ENCODE measurements around the gene CRMP1. TPM values are rescaled to one million over a fixed set of nuclear protein-coding genes. Genes with fewer than 3 reads are reported as not detected.

The CRMP1 gene
- total RNA-seq, 3 donors from 2014 or later (not counting 1 experiment from before 2014, with no cell fraction given), result not detected

DNA sequence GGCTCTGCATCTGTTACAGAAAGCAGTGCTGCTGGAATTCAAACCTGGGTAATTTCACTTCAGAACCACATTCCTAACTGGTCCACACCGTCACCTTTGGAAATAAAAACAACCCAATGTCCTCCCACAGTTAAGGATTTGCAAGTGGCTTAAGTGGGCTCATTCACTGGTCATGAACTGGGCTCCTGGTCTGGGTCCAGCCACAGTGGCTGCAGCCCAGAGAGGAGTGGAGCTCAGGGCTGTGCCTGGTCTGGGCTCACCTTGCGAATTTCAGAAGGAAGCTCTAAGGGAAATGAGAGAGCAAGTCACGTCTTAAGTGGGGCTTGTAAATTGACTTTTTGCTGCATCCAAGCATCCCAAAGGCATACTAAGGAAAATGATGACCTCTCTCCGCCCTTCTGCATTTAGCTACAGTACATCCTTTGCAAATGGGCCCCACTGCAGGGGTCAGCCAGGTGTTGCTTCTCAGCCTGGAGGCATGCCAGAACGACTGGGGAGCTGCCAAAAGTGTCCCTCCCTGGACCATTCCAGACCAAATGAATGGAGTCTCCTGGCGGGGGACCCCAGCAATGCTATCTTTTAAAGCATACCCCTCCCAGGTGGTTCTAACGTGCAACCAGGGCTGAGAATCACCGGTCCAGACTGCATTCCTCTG is 25.6 kb upstream of the CRMP1 start:
- H3K4me1 Mint-ChIP-seq, result no peaks in the 10 kb centered on the region
- no peak overlapping the region for H3K27ac Mint-ChIP-seq
- no peaks in the 10 kb centered on the region for H3K9me3 Mint-ChIP-seq
- H3K27me3 Mint-ChIP-seq (ENCODE audit: low read depth in 2 of 2), result peaks cover 14 to 26% of the 10 kb centered on the region in 2 donors
- no peaks in the 10 kb centered on the region for H3K4me1 ChIP-seq (ENCODE audit: control insufficient read depth, insufficient read depth, low read length)
- DNase-seq, result no peak
- WGBS (ENCODE audit: insufficient coverage), result 59% methylated on average over 8 of the region's 8 CpGs
- no peaks in the 10 kb centered on the region for H3K9me3 ChIP-seq (ENCODE audit: control insufficient read depth, insufficient read depth, low read length)
- no peak overlapping the region for H3K27ac ChIP-seq (ENCODE audit: low read length)
- no peaks in the 10 kb centered on the region for H3K36me3 ChIP-seq (ENCODE audit: control insufficient read depth, insufficient read depth, low read length)
- no peaks in the 10 kb centered on the region for H3K27me3 ChIP-seq (ENCODE audit: control insufficient read depth, insufficient read depth, low read length)
- intact Hi-C loops (cut with micrococcal nuclease), result no loop called here
- no peak overlapping the region for H3K4me3 Mint-ChIP-seq
- no peak overlapping the region for H3K4me3 ChIP-seq (ENCODE audit: low read length)
- TF ChIP-seq, protein P1, sequence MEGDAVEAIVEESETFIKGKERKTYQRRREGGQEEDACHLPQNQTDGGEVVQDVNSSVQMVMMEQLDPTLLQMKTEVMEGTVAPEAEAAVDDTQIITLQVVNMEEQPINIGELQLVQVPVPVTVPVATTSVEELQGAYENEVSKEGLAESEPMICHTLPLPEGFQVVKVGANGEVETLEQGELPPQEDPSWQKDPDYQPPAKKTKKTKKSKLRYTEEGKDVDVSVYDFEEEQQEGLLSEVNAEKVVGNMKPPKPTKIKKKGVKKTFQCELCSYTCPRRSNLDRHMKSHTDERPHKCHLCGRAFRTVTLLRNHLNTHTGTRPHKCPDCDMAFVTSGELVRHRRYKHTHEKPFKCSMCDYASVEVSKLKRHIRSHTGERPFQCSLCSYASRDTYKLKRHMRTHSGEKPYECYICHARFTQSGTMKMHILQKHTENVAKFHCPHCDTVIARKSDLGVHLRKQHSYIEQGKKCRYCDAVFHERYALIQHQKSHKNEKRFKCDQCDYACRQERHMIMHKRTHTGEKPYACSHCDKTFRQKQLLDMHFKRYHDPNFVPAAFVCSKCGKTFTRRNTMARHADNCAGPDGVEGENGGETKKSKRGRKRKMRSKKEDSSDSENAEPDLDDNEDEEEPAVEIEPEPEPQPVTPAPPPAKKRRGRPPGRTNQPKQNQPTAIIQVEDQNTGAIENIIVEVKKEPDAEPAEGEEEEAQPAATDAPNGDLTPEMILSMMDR (IDR thresholded peaks at IDR 0.05), result no peak
- ATAC-seq, result no peak
- no peaks in the 10 kb centered on the region for H3K36me3 Mint-ChIP-seq

DNA sequence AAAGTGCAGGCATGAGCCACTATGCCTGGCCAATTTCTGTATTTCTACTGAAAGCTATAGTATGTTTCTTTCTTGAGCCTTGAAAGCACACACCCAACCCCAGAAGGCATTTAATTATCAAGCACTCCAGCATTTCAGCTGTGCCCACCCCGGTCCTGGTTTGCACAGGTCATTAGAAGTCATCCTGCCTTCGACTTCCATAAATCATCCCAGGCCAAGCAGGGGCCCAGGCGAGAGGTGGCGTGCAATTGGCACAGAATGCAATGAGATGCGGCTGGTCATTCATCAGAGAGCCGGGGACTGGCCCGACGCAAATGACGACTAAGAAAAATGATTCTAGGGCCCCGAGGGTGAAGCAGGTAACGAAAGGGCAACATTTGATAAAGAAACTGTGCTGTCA is 24.8 kb upstream of the CRMP1 start:
- H3K4me1 ChIP-seq (ENCODE audit: control insufficient read depth, insufficient read depth, low read length), result no peaks in the 10 kb centered on the region
- no peaks in the 10 kb centered on the region for H3K36me3 Mint-ChIP-seq
- 72% methylated on average over 11 of the region's 11 CpGs for WGBS (ENCODE audit: insufficient coverage)
- H3K36me3 ChIP-seq (ENCODE audit: control insufficient read depth, insufficient read depth, low read length), result no peaks in the 10 kb centered on the region
- peaks cover 7 to 19% of the 10 kb centered on the region in 2 donors for H3K27me3 Mint-ChIP-seq (ENCODE audit: low read depth in 2 of 2)
- H3K9me3 ChIP-seq (ENCODE audit: control insufficient read depth, insufficient read depth, low read length), result no peaks in the 10 kb centered on the region
- ATAC-seq (no peak), DNase-seq (no peak)
- H3K4me3 ChIP-seq (ENCODE audit: low read length), result no peak overlapping the region
- H3K27ac Mint-ChIP-seq, result no peak overlapping the region
- H3K27ac ChIP-seq (ENCODE audit: low read length), result no peak overlapping the region
- TF ChIP-seq, protein P1 (IDR thresholded peaks at IDR 0.05), result no peak
- no peaks in the 10 kb centered on the region for H3K4me1 Mint-ChIP-seq
- no peaks in the 10 kb centered on the region for H3K9me3 Mint-ChIP-seq
- no peak overlapping the region for H3K4me3 Mint-ChIP-seq
- intact Hi-C loops (cut with micrococcal nuclease), result no loop called here
- no peaks in the 10 kb centered on the region for H3K27me3 ChIP-seq (ENCODE audit: control insufficient read depth, insufficient read depth, low read length)

DNA sequence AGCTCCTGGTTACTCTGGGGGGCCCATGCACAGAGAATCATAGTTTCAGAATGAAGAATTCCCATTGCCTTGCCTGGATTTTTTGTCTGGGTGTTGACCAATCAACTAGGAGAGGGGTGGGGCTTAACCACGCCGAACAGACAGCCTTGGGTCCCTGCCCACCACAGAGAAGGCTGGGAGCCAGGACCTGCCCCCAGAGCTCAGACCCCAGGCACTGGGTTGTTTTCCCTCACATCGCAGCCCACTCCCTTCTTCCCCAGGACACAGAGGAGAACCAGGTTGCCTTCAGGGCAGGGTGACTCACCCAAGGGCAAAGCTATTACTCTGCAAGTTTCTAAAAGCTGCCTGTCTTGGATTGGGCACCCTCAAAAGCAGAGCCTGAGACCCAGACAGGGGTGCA is 23.3 kb upstream of the CRMP1 start:
- Histone ChIP-seq H3K9me3 (ENCODE audit: control insufficient read depth, insufficient read depth, low read length) (no peaks in the 10 kb centered on the region), H3K4me3 (ENCODE audit: low read length) (no peak overlapping the region), H3K27ac (ENCODE audit: low read length) (no peak overlapping the region), H3K4me1 (ENCODE audit: control insufficient read depth, insufficient read depth, low read length) (no peaks in the 10 kb centered on the region), H3K27me3 (ENCODE audit: control insufficient read depth, insufficient read depth, low read length) (no peaks in the 10 kb centered on the region), H3K36me3 (ENCODE audit: control insufficient read depth, insufficient read depth, low read length) (no peaks in the 10 kb centered on the region)
- Mint-ChIP-seq H3K27me3 (ENCODE audit: low read depth in 2 of 2) (peaks cover 2 to 15% of the 10 kb centered on the region in 2 donors), H3K27ac (no peak overlapping the region), H3K36me3 (no peaks in the 10 kb centered on the region), H3K4me1 (no peaks in the 10 kb centered on the region), H3K4me3 (no peak overlapping the region), H3K9me3 (no peaks in the 10 kb centered on the region)
- ATAC-seq (no peak), DNase-seq (no peak)
- WGBS (ENCODE audit: insufficient coverage), result 69% methylated on average over 3 of the region's 3 CpGs
- intact Hi-C loops (cut with micrococcal nuclease), result no loop called here
- TF ChIP-seq, protein P1 (IDR thresholded peaks at IDR 0.05), result no peak

DNA sequence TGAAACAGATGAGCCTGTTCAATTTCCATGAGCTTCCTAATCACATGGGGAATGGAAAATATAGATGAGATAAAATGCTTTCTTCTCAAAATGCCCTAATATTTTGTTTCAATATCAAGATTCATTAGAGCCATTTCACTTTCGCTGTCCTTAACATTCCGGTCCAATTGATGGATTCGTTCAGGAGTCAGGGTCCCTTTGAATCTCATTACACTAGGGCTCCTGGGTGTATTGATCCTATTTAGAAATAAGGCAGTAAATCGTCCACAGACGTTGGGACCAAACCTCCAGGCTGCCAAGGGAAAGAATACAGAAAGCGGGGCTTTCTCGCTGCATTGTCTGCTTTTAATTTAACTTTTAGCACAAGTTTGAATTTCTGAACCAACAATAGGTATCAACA is 20.6 kb upstream of the CRMP1 start:
- H3K9me3 Mint-ChIP-seq, result no peaks in the 10 kb centered on the region
- H3K4me1 Mint-ChIP-seq, result no peaks in the 10 kb centered on the region
- DNase-seq (no peak), ATAC-seq (no peak)
- H3K27ac ChIP-seq (ENCODE audit: low read length), result no peak overlapping the region
- H3K36me3 Mint-ChIP-seq, result no peaks in the 10 kb centered on the region
- TF ChIP-seq, protein P1 (IDR thresholded peaks at IDR 0.05), result no peak
- H3K4me3 Mint-ChIP-seq, result no peak overlapping the region
- no peak overlapping the region for H3K27ac Mint-ChIP-seq
- no peaks in the 10 kb centered on the region for H3K4me1 ChIP-seq (ENCODE audit: control insufficient read depth, insufficient read depth, low read length)
- no peaks in the 10 kb centered on the region for H3K36me3 ChIP-seq (ENCODE audit: control insufficient read depth, insufficient read depth, low read length)
- peaks cover 6 to 23% of the 10 kb centered on the region in 2 donors for H3K27me3 Mint-ChIP-seq (ENCODE audit: low read depth in 2 of 2)
- H3K27me3 ChIP-seq (ENCODE audit: control insufficient read depth, insufficient read depth, low read length), result no peaks in the 10 kb centered on the region
- H3K9me3 ChIP-seq (ENCODE audit: control insufficient read depth, insufficient read depth, low read length), result no peaks in the 10 kb centered on the region
- WGBS (ENCODE audit: insufficient coverage), result 86% methylated on average over 7 of the region's 7 CpGs
- no peak overlapping the region for H3K4me3 ChIP-seq (ENCODE audit: low read length)
- intact Hi-C loops (cut with micrococcal nuclease), result no loop called here
